Measurements from ENCODE around the gene WASF3. TPM values are rescaled to one million over a fixed set of nuclear protein-coding genes. Genes with fewer than 3 reads are reported as not detected.

WASF3 gene, protein sequence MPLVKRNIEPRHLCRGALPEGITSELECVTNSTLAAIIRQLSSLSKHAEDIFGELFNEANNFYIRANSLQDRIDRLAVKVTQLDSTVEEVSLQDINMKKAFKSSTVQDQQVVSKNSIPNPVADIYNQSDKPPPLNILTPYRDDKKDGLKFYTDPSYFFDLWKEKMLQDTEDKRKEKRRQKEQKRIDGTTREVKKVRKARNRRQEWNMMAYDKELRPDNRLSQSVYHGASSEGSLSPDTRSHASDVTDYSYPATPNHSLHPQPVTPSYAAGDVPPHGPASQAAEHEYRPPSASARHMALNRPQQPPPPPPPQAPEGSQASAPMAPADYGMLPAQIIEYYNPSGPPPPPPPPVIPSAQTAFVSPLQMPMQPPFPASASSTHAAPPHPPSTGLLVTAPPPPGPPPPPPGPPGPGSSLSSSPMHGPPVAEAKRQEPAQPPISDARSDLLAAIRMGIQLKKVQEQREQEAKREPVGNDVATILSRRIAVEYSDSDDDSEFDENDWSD
- under 1 TPM in 1 of 6 donors, not detected in 5; 0.13 TPM for polyA plus RNA-seq (ENCODE audit: low read depth in 6 of 6)

DNA sequence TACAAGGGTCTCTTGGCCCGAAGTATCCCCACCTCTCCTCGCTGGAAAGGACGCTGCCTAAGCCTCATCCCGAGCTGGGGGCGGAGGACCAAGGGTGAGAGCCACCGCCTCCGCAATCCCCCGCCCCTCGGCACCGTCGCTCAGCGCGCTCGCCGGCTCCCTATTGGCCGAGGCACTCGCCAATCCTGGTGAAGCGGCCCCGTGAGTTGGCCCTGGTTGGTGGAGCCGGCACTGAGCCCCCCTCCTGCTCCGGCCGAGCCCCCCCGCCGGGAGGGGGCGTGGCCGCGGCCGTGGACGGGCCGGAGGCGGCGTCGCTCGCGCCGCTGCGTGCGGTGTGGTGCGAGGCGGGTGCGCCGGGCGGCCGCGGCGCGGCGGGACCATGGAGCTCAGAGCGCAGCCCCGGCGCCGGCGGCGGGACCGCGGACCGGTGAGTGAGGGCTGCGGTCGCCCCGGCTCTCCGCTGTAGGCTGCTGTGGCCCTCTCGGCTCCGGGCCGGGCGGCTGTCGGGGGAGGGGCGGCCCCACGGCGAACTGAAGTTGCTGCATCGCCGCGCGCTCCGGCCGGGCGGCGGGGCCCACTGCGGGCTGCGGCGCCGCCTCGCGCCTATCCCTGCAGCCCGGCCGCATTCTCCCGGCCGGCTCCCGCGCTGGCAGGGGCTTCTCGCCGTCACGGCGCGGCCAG lies at the start of gene WASF3:
Gene WASF3, plus strand, starts transcription at position 291 of the 681 bp plus-strand sequence. CDS start 84,588 bp downstream, outside the sequence.
- Mint-ChIP-seq H3K27ac (no peak within 1 kb of the TSS), H3K27me3 (peaks cover 22 to 42% (median 35%) of the 10 kb centered on the region in 3 donors), H3K9me3 (peaks cover 0 to 15% (median 7%) of the 10 kb centered on the region in 7 donors), H3K4me3 (peak within 1 kb of the TSS; percentile 43 to 84 (median 70)), H3K4me1 (peaks cover 4 to 14% (median 10%) of the 10 kb centered on the region in 3 donors), H3K36me3 (no peaks in the 10 kb centered on the region)
- DNase-seq (peak; percentile 19), ATAC-seq (ENCODE audit: low read depth in 2 of 2) (peak; percentile 72 to 84)

DNA sequence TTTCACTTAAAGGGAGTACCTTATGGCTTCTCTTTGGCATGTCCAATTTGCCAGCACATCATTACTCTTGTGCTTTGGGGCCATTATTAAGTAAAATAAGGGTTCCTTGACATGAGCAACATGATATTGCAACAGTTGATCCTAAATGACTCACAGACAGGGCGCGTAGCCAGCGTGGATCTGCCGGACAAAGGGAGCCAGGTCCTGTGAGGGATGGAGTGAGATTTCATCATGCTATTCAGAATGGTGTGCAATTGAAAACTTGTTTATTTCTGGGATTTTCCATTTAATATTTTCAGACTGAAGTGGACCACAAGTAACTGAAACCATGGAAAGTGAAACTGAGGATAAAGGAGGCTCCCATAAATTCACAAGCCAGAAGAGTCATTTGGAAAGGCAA lies 48.6 kb upstream of the WASF3 start:
- no peak for DNase-seq
- no peaks in the 10 kb centered on the region for H3K4me1 Mint-ChIP-seq
- H3K9me3 Mint-ChIP-seq: peaks cover 2 to 29% (median 11%) of the 10 kb centered on the region in 7 donors
- H3K27ac Mint-ChIP-seq: no peak overlapping the region
- ATAC-seq (ENCODE audit: low read depth in 2 of 2): no peak
- H3K36me3 Mint-ChIP-seq: peaks cover 14 to 16% of the 10 kb centered on the region in 2 donors
- H3K4me3 Mint-ChIP-seq: no peak overlapping the region
- peaks cover 5 to 42% (median 37%) of the 10 kb centered on the region in 3 donors for H3K27me3 Mint-ChIP-seq

DNA sequence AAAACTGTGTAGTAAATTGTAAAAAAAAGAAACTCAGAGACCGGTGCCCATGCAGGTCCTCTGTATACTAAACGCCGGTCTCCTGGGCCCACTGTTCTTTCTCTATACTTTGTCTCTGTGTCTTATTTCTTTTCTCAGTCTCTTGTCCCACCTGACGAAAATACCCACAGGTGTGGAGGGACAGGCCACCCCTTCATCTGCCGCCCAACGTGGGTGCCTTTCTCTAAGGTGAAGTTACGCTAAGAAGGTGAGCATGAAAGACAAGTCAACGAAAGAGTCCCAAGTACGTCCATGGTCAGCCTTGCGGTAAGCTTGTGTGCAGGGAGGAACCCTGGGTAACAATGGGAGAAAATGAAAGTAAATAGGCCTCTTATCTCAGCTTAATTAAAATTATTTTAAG lies 48.0 kb upstream of the WASF3 start:
- DNase-seq (no peak), ATAC-seq (ENCODE audit: low read depth in 2 of 2) (no peak)
- Mint-ChIP-seq H3K4me1 (no peaks in the 10 kb centered on the region), H3K4me3 (no peak overlapping the region), H3K36me3 (peaks cover 14 to 16% of the 10 kb centered on the region in 2 donors), H3K9me3 (peaks cover 2 to 29% (median 11%) of the 10 kb centered on the region in 7 donors), H3K27me3 (peaks cover 5 to 42% (median 42%) of the 10 kb centered on the region in 3 donors), H3K27ac (no peak overlapping the region)

DNA sequence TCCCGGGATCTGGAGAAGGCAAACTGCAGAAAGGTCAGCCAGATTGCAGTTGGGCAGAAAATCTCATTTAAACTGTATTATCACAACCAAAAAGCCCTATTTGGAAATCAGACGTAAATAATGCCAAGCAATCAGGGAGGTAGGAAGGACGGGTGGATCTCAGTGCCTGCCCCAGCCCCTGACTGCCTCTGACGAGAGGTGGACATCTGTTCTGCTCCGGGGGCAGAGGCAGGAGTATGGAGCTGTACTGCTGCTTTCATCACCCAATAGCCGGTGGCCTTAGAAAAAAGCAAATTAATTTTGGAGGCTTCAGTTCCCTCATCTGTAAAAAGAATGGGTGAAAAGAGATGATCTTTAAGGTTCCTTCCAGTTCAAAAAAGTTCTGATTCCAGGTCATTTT lies 43.6 kb upstream of the WASF3 start:
- H3K4me1 Mint-ChIP-seq: no peaks in the 10 kb centered on the region
- no peak for ATAC-seq (ENCODE audit: low read depth in 2 of 2)
- peaks cover 14 to 16% of the 10 kb centered on the region in 2 donors for H3K36me3 Mint-ChIP-seq
- H3K27ac Mint-ChIP-seq: no peak overlapping the region
- peaks cover 13 to 36% (median 31%) of the 10 kb centered on the region in 3 donors for H3K27me3 Mint-ChIP-seq
- H3K9me3 Mint-ChIP-seq: peaks cover 0 to 24% (median 11%) of the 10 kb centered on the region in 7 donors
- no peak for DNase-seq
- no peak overlapping the region for H3K4me3 Mint-ChIP-seq

DNA sequence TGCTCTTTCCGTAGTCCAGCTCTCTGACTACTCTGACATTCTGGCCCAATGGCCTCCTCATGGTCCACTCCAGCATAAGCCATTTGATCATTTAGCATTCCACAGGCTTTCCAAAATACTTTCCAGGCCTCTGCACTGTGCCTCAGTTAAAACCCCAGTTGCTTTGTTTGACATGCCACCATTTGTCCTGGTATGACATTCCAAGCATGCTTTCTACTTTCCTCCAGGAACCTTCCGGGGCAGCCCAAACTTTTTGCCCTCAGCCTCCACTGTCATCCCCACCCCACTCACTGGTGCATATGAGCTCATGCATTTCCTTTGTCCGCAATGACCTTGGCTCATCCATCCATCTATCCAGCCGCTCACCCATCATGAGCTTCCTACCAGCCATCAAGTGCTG lies 41.8 kb upstream of the WASF3 start:
- Mint-ChIP-seq H3K27me3 (peaks cover 13 to 45% (median 31%) of the 10 kb centered on the region in 3 donors), H3K36me3 (peaks cover 5 to 7% of the 10 kb centered on the region in 2 donors), H3K9me3 (peaks cover 0 to 8% (median 4%) of the 10 kb centered on the region in 7 donors), H3K27ac (peak overlapping the region in 1 of 6 donors; percentile 8), H3K4me1 (no peaks in the 10 kb centered on the region), H3K4me3 (no peak overlapping the region)
- DNase-seq: no peak
- no peak for ATAC-seq (ENCODE audit: low read depth in 2 of 2)

DNA sequence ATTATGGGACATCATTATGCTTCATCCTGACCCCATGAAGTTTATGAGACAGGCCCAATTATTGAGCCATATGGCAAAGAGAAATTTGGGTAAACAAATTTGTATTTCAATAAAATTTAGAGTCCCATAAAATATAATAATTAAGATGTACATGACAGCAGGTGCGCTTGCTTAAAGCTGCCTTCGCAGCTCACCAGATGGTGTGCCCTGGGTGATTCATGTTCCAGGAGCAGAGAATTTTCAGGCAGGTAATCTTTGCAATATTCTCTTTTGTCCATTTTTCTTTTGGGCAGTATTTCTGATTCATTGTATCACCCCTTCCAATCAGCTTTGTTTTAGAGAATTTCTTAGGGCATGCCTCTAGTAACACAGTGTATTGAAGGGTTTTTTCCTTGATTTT lies 39.5 kb upstream of the WASF3 start:
- Mint-ChIP-seq H3K9me3 (peaks cover 0 to 2% (median 0%) of the 10 kb centered on the region in 7 donors), H3K27me3 (peaks cover 11 to 32% (median 30%) of the 10 kb centered on the region in 3 donors), H3K4me3 (peak overlapping the region in 1 of 8 donors; percentile 8), H3K36me3 (no peaks in the 10 kb centered on the region), H3K27ac (peak overlapping the region in 1 of 6 donors; percentile 44), H3K4me1 (no peaks in the 10 kb centered on the region)
- no peak for ATAC-seq (ENCODE audit: low read depth in 2 of 2)
- DNase-seq: no peak

DNA sequence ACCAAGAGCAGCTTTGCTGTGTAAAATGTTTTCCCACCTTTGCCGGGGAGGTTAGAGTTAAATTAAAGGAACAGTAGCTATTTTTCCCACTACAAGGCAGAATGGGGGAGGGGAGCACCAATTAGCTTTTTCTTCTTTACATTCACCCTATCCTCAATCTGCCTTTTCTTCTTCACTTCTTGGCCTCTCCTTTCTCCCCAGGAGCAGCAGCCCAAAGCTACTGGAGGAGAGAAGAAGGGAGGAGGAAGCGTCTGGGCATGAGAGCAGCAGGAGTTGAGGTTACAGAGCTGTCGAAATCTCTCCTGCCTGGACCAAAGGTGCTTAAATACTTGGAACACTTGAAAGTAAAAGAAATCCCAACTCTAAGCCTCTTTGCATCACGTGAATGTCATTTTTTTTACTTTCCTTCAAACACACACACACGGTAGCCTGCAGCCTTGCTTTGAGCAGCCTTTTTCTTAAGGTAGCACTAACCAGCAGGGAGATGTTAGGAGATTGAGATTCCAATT lies 39.0 kb upstream of the WASF3 start:
- no peak for ATAC-seq (ENCODE audit: low read depth in 2 of 2)
- Mint-ChIP-seq H3K27ac (peak overlapping the region in 2 of 6 donors; percentile 33 to 44), H3K4me1 (no peaks in the 10 kb centered on the region), H3K4me3 (peak overlapping the region in 1 of 8 donors; percentile 8), H3K36me3 (no peaks in the 10 kb centered on the region), H3K9me3 (peaks cover 0 to 2% (median 0%) of the 10 kb centered on the region in 7 donors), H3K27me3 (peaks cover 16 to 34% (median 24%) of the 10 kb centered on the region in 3 donors)
- no peak for DNase-seq

DNA sequence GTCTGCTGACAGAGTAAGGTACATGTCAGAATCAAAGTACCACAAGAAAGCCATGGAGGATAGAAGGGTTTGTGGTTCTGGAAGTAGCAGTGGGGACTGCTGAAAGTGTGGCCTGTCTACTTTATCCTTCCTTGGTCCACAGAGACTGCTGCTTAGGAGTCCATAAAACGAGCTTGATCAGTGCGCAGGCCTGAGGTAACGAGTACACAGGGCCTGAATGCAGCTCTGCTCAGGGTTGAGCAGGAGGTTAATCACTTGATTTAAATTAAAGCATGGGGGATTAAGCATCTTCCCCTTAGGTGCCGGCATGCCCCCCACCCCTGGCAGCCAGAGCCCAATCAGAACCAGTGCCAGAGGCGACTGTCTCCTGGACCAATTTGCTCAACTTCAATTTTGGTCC lies 34.9 kb upstream of the WASF3 start:
- Mint-ChIP-seq H3K36me3 (no peaks in the 10 kb centered on the region), H3K27me3 (peaks cover 8 to 26% (median 16%) of the 10 kb centered on the region in 3 donors), H3K9me3 (peaks cover 0 to 2% (median 0%) of the 10 kb centered on the region in 7 donors), H3K4me3 (no peak overlapping the region), H3K4me1 (no peaks in the 10 kb centered on the region), H3K27ac (no peak overlapping the region)
- ATAC-seq (ENCODE audit: low read depth in 2 of 2) (no peak), DNase-seq (no peak)

DNA sequence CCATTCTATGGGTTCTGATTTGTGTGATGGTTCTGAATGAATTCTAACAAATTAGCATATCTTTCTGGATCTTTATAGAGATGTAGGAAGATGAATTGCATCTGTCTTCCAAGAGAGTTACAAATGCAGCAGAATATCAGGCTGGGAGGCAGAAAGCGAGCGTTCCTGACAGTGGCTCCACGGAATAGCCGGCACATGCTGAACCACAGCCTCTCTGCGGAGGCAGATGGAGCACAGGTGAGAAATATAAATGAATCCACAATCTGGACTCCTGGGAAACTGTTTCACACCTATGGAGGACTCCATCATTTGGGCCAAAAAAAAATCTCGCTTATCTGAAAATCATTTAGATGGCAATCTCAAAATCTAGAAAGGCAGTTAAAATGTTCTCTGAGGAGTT lies 34.5 kb upstream of the WASF3 start:
- peaks cover 8 to 26% (median 14%) of the 10 kb centered on the region in 3 donors for H3K27me3 Mint-ChIP-seq
- no peak for ATAC-seq (ENCODE audit: low read depth in 2 of 2)
- H3K9me3 Mint-ChIP-seq: peaks cover 0 to 2% (median 0%) of the 10 kb centered on the region in 7 donors
- no peak overlapping the region for H3K27ac Mint-ChIP-seq
- H3K36me3 Mint-ChIP-seq: no peaks in the 10 kb centered on the region
- no peaks in the 10 kb centered on the region for H3K4me1 Mint-ChIP-seq
- no peak overlapping the region for H3K4me3 Mint-ChIP-seq
- DNase-seq: no peak

DNA sequence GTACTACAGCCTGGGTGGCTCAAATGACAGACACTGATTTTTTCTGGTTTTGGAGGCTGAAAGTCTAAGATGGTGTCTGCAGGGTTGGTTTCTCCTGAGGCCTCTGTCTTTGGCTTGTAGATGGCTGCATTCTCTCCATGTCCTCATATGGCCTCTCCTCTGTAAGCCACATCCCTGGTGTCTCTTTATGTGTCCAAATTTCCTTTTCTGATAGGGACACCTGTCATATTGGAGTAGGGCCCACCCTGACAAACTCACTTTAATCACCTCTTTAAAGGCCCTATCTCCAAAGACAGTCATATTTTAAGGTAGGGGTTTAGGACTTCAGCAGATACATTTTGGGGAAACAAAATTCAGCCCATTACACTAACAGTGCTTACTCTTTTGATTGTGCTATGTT lies 32.0 kb upstream of the WASF3 start:
- no peaks in the 10 kb centered on the region for H3K4me1 Mint-ChIP-seq
- H3K27ac Mint-ChIP-seq: no peak overlapping the region
- no peak overlapping the region for H3K4me3 Mint-ChIP-seq
- H3K9me3 Mint-ChIP-seq: peaks cover 0 to 5% (median 0%) of the 10 kb centered on the region in 7 donors
- ATAC-seq (ENCODE audit: low read depth in 2 of 2) (no peak), DNase-seq (no peak)
- peaks cover 10 to 21% (median 16%) of the 10 kb centered on the region in 3 donors for H3K27me3 Mint-ChIP-seq
- no peaks in the 10 kb centered on the region for H3K36me3 Mint-ChIP-seq

DNA sequence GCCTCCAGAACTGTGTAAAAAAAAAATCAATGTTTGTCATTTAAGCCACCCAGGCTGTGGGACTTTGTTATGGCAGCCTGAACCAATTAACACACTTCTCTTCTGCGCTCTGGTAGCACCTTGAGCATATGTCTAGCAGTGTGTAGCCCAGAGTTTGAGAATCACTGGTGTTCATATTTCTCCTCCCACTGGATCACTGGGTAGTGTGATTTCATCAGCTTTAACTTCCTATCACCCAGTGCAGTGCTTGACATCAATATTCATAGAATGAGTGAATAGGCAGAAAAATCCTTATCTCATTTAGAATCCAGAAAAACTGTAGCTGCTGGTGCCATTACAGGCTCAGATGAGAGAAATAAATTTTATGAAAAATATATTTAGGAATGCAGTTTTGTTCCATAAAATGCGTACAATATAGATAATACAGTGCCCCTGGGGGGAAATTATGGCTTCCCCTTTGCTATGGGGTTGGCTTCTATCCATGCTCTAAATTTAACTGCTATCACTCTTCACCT lies 30.7 kb upstream of the WASF3 start:
- no peak for ATAC-seq (ENCODE audit: low read depth in 2 of 2)
- no peak for DNase-seq
- H3K36me3 Mint-ChIP-seq: no peaks in the 10 kb centered on the region
- no peak overlapping the region for H3K4me3 Mint-ChIP-seq
- H3K27me3 Mint-ChIP-seq: peaks cover 10 to 25% (median 22%) of the 10 kb centered on the region in 3 donors
- no peaks in the 10 kb centered on the region for H3K4me1 Mint-ChIP-seq
- H3K9me3 Mint-ChIP-seq: peaks cover 0 to 5% (median 0%) of the 10 kb centered on the region in 7 donors
- no peak overlapping the region for H3K27ac Mint-ChIP-seq

DNA sequence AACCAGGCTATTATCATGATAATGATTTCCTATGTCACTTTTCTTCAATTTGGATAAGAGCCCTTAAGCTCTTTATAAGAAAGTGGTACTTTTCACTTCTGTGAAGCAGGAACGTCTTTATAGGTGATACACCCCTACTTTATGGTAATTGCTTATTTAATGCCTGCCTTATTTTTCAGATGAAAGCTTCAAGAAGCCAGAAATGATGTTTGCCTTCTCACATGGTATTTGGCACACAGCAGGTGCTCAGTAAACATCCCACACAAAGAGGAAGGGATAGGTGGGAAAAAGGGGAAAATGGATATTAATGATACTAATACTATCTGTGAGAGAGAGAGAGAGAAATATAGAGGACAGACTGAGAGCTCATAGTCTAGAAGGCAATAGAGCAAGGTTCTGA lies 29.0 kb upstream of the WASF3 start:
- DNase-seq (no peak), ATAC-seq (ENCODE audit: low read depth in 2 of 2) (no peak)
- peaks cover 4 to 24% (median 15%) of the 10 kb centered on the region in 3 donors for H3K27me3 Mint-ChIP-seq
- H3K36me3 Mint-ChIP-seq: no peaks in the 10 kb centered on the region
- no peaks in the 10 kb centered on the region for H3K4me1 Mint-ChIP-seq
- peaks cover 0 to 5% (median 0%) of the 10 kb centered on the region in 7 donors for H3K9me3 Mint-ChIP-seq
- no peak overlapping the region for H3K4me3 Mint-ChIP-seq
- no peak overlapping the region for H3K27ac Mint-ChIP-seq

DNA sequence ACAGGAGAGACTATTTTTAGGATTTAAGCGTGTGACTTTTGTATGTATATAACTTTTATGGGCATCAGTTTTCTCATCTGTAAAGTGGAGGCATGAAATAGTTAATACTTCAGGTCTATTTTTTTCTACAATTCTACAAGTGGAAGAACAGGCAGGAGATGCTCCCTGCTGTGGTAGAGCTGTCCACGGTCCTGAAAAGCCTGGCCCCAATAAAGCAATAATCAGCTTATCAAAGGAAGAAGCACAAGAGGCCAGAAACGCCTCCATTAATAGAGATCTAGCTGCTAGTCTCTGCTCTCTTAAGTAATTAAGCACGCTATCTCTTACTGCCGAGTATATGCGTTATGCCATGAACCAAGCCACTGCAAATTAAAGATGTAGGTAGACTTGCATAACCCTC lies 28.0 kb upstream of the WASF3 start:
- Mint-ChIP-seq H3K9me3 (peaks cover 0 to 5% (median 0%) of the 10 kb centered on the region in 7 donors), H3K4me3 (no peak overlapping the region), H3K27ac (no peak overlapping the region), H3K36me3 (no peaks in the 10 kb centered on the region), H3K27me3 (peaks cover 4 to 23% (median 15%) of the 10 kb centered on the region in 3 donors), H3K4me1 (no peaks in the 10 kb centered on the region)
- ATAC-seq (ENCODE audit: low read depth in 2 of 2): no peak
- DNase-seq: no peak
